Epithelial cell of esophagus (primary cell): ENCODE results near the gene ADAMTSL3.

Experiments
- DNase-seq: peaks from one replicate; pipeline ENCODE4 v3.0.0; 2010; ENCODE audit warnings: low read depth
- H3K4me3 ChIP-seq: 2 replicates; pipeline ENCODE4 v1.5.1; 2011; ENCODE audit warnings: mild to moderate bottlenecking, low read length, control low read depth
- CTCF ChIP-seq: IDR thresholded peaks from 2 replicates; pipeline ENCODE4 v1.5.1; 2011; ENCODE audit warnings: low read depth, mild to moderate bottlenecking, low read length, control low read depth, inconsistent platforms; ENCODE audit not compliant: insufficient read depth; ENCODE audit errors: missing control alignments

ADAMTSL3 gene

GRCh38 chr15:83612898-83613635 is 40.9 kb upstream of the ADAMTSL3 start:
- TF ChIP-seq CTCF = no peak
- DNase-seq = no peak
- H3K4me3 ChIP-seq = no peak overlapping the region

GRCh38 chr15:83613714-83614113 is 40.2 kb upstream of the ADAMTSL3 start:
- DNase-seq = no peak

GRCh38 chr15:83616840-83617239 is 37.1 kb upstream of the ADAMTSL3 start:
- TF ChIP-seq CTCF = no peak
- DNase-seq = no peak
- no peak overlapping the region for H3K4me3 ChIP-seq

More at GRCh38 chr15:83613714-83614113, 40.2 kb upstream of the ADAMTSL3 start:
- no peak overlapping the region for H3K4me3 ChIP-seq
- no peak for TF ChIP-seq CTCF

GRCh38 chr15:83626171-83626802 is 27.6 kb upstream of the ADAMTSL3 start:
- no peak for TF ChIP-seq CTCF
- no peak overlapping the region for H3K4me3 ChIP-seq
- peak; percentile 41 for DNase-seq

- TF ChIP-seq CTCF = no peak
- DNase-seq = no peak
- no peak overlapping the region for H3K4me3 ChIP-seq
These were observed 22.4 kb upstream of the ADAMTSL3 start for GRCh38 chr15:83631534-83631933.

- no peak for DNase-seq
- no peak for TF ChIP-seq CTCF
- no peak overlapping the region for H3K4me3 ChIP-seq
These were observed 10.7 kb upstream of the ADAMTSL3 start for GRCh38 chr15:83643201-83643600.
